ENCODE results near the gene TMPRSS6.

TMPRSS6 gene

DNA sequence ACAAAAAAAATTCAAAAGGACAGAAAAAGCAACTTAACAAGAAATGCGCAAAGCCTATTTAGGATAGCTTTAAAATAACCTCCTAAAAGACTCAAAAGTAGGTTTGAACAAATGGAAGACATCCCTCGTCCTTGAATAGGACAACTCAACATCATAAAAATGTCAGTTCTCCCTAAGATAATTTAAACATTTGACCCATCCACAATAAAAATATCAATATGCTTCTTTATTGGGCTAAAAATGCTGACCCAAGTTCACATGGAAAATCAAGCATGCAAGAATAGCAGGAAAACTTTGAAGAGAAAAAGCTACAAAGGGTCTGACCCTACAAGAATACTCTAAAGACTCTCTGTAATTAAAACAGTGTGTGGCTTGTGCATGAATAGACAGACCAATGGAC is 70.0 kb downstream of the TMPRSS6 start:
- Histone ChIP-seq H3K4me2 (ENCODE audit: low read depth, low read length, poor library complexity, severe bottlenecking) (no peak overlapping the region), H3F3A (ENCODE audit: insufficient read depth) (no peaks in the 10 kb centered on the region), H4K20me1 (ENCODE audit: low read depth, low read length) (no peaks in the 10 kb centered on the region), H3K9me3 (ENCODE audit: insufficient read depth, low read length) (no peaks in the 10 kb centered on the region), H3K79me2 (ENCODE audit: insufficient read depth, low read length) (no peaks in the 10 kb centered on the region), H3K9me2 (replicated peaks; ENCODE audit: insufficient read depth, low read length) (no peaks in the 10 kb centered on the region), H3K36me3 (ENCODE audit: low read length) (no peaks in the 10 kb centered on the region), H3K9ac (ENCODE audit: low read length) (no peak overlapping the region), H3K4me3 (ENCODE audit: insufficient read depth, low read length, poor library complexity, severe bottlenecking) (no peak overlapping the region), H2AFZ (ENCODE audit: low read depth, low read length, severe bottlenecking) (no peak overlapping the region), H3K27ac (ENCODE audit: low read depth, low read length) (no peak overlapping the region), H3K27me3 (ENCODE audit: low read length) (no peaks in the 10 kb centered on the region)
- no peak for TF ChIP-seq EZH2phosphoT487 (conservative IDR thresholded peaks at IDR 0.05; ENCODE audit: low read length)
- TF ChIP-seq CTCF (IDR thresholded peaks at IDR 0.05; ENCODE audit: insufficient read depth, low read length, poor library complexity, severe bottlenecking), result no peak

DNA sequence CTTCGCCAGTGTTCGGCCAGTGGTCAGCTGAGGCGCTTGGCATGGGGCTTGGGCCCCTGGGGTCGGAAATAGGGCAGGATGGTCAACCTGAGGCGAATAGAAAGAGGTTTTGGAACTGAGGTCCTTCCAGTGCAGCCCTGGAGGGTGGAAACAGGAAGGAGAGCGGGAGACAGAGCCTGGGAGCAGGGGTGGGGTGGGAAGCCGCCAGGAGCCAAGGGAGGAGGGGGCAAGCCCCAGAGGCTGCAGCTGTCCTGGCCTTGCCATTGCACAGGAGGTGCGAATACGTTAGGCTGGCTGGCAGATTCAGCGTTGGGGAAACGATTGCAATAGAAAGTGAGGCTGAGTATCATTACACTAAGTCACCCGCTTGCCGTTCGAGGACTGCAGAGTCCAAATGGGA is 71.8 kb downstream of the TMPRSS6 start:
- no peaks in the 10 kb centered on the region for H3K27me3 ChIP-seq (ENCODE audit: low read length)
- H3K27ac ChIP-seq (ENCODE audit: low read depth, low read length), result no peak overlapping the region
- no peaks in the 10 kb centered on the region for H3K79me2 ChIP-seq (ENCODE audit: insufficient read depth, low read length)
- H4K20me1 ChIP-seq (ENCODE audit: low read depth, low read length), result no peaks in the 10 kb centered on the region
- H3K9me2 ChIP-seq (replicated peaks; ENCODE audit: insufficient read depth, low read length), result no peaks in the 10 kb centered on the region
- no peaks in the 10 kb centered on the region for H3K9me3 ChIP-seq (ENCODE audit: insufficient read depth, low read length)
- H3K4me3 ChIP-seq (ENCODE audit: insufficient read depth, low read length, poor library complexity, severe bottlenecking), result no peak overlapping the region
- no peak for TF ChIP-seq EZH2phosphoT487 (conservative IDR thresholded peaks at IDR 0.05; ENCODE audit: low read length)
- TF ChIP-seq CTCF (IDR thresholded peaks at IDR 0.05; ENCODE audit: insufficient read depth, low read length, poor library complexity, severe bottlenecking), result no peak
- H3K36me3 ChIP-seq (ENCODE audit: low read length), result no peaks in the 10 kb centered on the region
- no peak overlapping the region for H3K9ac ChIP-seq (ENCODE audit: low read length)
- H3F3A ChIP-seq (ENCODE audit: insufficient read depth), result no peaks in the 10 kb centered on the region
- no peak overlapping the region for H3K4me2 ChIP-seq (ENCODE audit: low read depth, low read length, poor library complexity, severe bottlenecking)
- H2AFZ ChIP-seq (ENCODE audit: low read depth, low read length, severe bottlenecking), result no peak overlapping the region

DNA sequence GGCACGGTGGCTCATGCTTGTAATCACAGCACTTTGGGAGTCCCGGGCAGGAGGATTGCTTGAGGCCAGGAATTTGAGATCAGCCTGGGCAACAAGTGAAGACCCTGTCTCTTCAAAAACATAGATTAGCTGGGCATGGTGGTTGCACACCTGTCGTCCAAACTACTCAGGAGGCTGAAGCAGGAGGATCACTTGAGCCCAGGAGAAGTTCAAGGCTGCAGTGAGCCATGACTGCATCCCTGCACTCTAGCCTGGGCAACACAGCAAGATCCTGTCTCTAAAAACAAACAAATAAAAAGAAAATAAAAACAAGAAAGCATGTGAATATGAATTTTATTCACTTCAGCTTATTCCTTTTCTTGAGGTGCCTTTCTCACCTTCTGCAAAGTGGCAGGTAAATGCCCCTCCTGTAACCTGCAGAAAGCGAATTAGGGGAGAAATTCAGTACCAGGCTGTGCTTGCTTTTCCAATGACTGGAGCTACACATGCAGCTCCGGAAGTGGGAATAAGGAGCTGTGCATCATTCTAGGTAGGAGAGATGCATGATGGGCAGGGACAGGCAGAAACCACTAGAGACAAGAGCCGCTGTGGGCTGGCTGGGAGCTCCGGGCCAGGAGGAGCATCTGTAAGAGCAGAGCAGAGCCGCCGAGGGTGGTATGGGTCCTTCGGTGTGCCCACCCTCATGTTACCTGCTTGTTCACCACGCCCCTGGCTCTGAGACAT is 72.7 kb downstream of the TMPRSS6 start:
- H3F3A ChIP-seq (ENCODE audit: insufficient read depth), result no peaks in the 10 kb centered on the region
- TF ChIP-seq CTCF (IDR thresholded peaks at IDR 0.05; ENCODE audit: insufficient read depth, low read length, poor library complexity, severe bottlenecking), result no peak
- no peak for TF ChIP-seq EZH2phosphoT487 (conservative IDR thresholded peaks at IDR 0.05; ENCODE audit: low read length)
- H3K36me3 ChIP-seq (ENCODE audit: low read length), result no peaks in the 10 kb centered on the region
- no peak overlapping the region for H3K4me2 ChIP-seq (ENCODE audit: low read depth, low read length, poor library complexity, severe bottlenecking)
- H4K20me1 ChIP-seq (ENCODE audit: low read depth, low read length), result no peaks in the 10 kb centered on the region
- no peak overlapping the region for H3K4me3 ChIP-seq (ENCODE audit: insufficient read depth, low read length, poor library complexity, severe bottlenecking)
- no peaks in the 10 kb centered on the region for H3K79me2 ChIP-seq (ENCODE audit: insufficient read depth, low read length)
- no peaks in the 10 kb centered on the region for H3K9me2 ChIP-seq (replicated peaks; ENCODE audit: insufficient read depth, low read length)
- no peaks in the 10 kb centered on the region for H3K9me3 ChIP-seq (ENCODE audit: insufficient read depth, low read length)
- no peak overlapping the region for H2AFZ ChIP-seq (ENCODE audit: low read depth, low read length, severe bottlenecking)
- H3K27ac ChIP-seq (ENCODE audit: low read depth, low read length), result no peak overlapping the region
- no peaks in the 10 kb centered on the region for H3K27me3 ChIP-seq (ENCODE audit: low read length)
- no peak overlapping the region for H3K9ac ChIP-seq (ENCODE audit: low read length)

Measured in SU-DHL-6 (cell line).